Measurements from ENCODE around the gene B9D1.

B9D1 gene

GRCh38 chr17:19303367-19303776 lies 59.2 kb downstream of the B9D1 start:
- in situ Hi-C loops (cut with HindIII; ENCODE audit: low pct_ligation_motif_present, low pct_unique_long_range_greater_than_20kb, low sequenced_read_pairs): no loop called here
- no peak for DNase-seq

GRCh38 chr17:19302791-19303331 lies 59.7 kb downstream of the B9D1 start:
- in situ Hi-C loops (cut with HindIII; ENCODE audit: low pct_ligation_motif_present, low pct_unique_long_range_greater_than_20kb, low sequenced_read_pairs): no loop called here
- DNase-seq: no peak

- DNase-seq: no peak
- in situ Hi-C loops (cut with HindIII; ENCODE audit: low pct_ligation_motif_present, low pct_unique_long_range_greater_than_20kb, low sequenced_read_pairs): no loop called here
These were observed 60.5 kb downstream of the B9D1 start for GRCh38 chr17:19301973-19302372.

- no peak for DNase-seq
- in situ Hi-C loops (cut with HindIII; ENCODE audit: low pct_ligation_motif_present, low pct_unique_long_range_greater_than_20kb, low sequenced_read_pairs): no loop called here
These were observed 61.1 kb downstream of the B9D1 start for GRCh38 chr17:19301274-19301951.

- DNase-seq: no peak
- in situ Hi-C loops (cut with HindIII; ENCODE audit: low pct_ligation_motif_present, low pct_unique_long_range_greater_than_20kb, low sequenced_read_pairs): no loop called here
These were observed 62.7 kb downstream of the B9D1 start for GRCh38 chr17:19299866-19300265.

- in situ Hi-C loops (cut with HindIII; ENCODE audit: low pct_ligation_motif_present, low pct_unique_long_range_greater_than_20kb, low sequenced_read_pairs): no loop called here
- no peak for DNase-seq
These were observed 63.2 kb downstream of the B9D1 start for GRCh38 chr17:19299214-19299747.

- no peak for DNase-seq
- in situ Hi-C loops (cut with HindIII; ENCODE audit: low pct_ligation_motif_present, low pct_unique_long_range_greater_than_20kb, low sequenced_read_pairs): no loop called here
These were observed 63.8 kb downstream of the B9D1 start for GRCh38 chr17:19298569-19299213.

- DNase-seq: no peak
- in situ Hi-C loops (cut with HindIII; ENCODE audit: low pct_ligation_motif_present, low pct_unique_long_range_greater_than_20kb, low sequenced_read_pairs): no loop called here
These were observed 65.4 kb downstream of the B9D1 start for GRCh38 chr17:19296786-19297778.

- in situ Hi-C loops (cut with HindIII; ENCODE audit: low pct_ligation_motif_present, low pct_unique_long_range_greater_than_20kb, low sequenced_read_pairs): no loop called here
- DNase-seq: no peak
These were observed 66.9 kb downstream of the B9D1 start for GRCh38 chr17:19295473-19296135.

GRCh38 chr17:19294443-19294842 lies 68.1 kb downstream of the B9D1 start:
- in situ Hi-C loops (cut with HindIII; ENCODE audit: low pct_ligation_motif_present, low pct_unique_long_range_greater_than_20kb, low sequenced_read_pairs): no loop called here
- no peak for DNase-seq
